A673 (cell line): ENCODE measurements around the gene TSC22D3. TPM values are rescaled to one million over a fixed set of nuclear protein-coding genes. Genes with fewer than 3 reads are reported as not detected.
"Not testable (repeated sequence)": the region's sequence is repeated elsewhere in the genome, so short reads cannot be mapped to it uniquely, and the experiment has no call there.

Source experiments
- BruUV-seq: library from RNA; stranded (reverse); fragments of 400-500 nt; replicated peaks from 2 replicates; lab custom pipeline; 2021; lab: Mats Ljungman, UMichigan
- CTCF ChIA-PET: fragments of 300-600 bp; sonication (Branson Sonifier 250); formaldehyde crosslinking; loops from one replicate; lab custom pipeline; 2022; ENCODE audit warnings: antibody characterized with exemption; lab: Charles Lee
- POLR2A ChIA-PET: fragments of 300-600 bp; sonication (Branson Sonifier 250); formaldehyde crosslinking; loops from one replicate; lab custom pipeline; 2022; ENCODE audit warnings: antibody characterized with exemption; ENCODE audit not compliant: low non-redundant PET; lab: Charles Lee
- DNase-seq: peaks from one replicate; pipeline ENCODE4 v3.0.0-alpha.2; 2015; ENCODE audit warnings: low spot score
- H3K27ac ChIP-seq: fragments of 200-600 bp; sonication (generic); 2 replicates; pipeline ENCODE4 v1.5.1; 2016; ENCODE audit warnings: mixed run types, low read depth, mild to moderate bottlenecking, mixed read lengths, antibody characterized with exemption, low read length; ENCODE audit not compliant: poor library complexity, severe bottlenecking
- H3K27me3 ChIP-seq: fragments of 200-600 bp; sonication (generic); replicated peaks from 2 replicates; pipeline ENCODE4 v1.6.1; 2017; ENCODE audit warnings: mixed run types, low read depth, mild to moderate bottlenecking, mixed read lengths, antibody characterized with exemption, low read length; ENCODE audit not compliant: insufficient read depth, poor library complexity
- H3K36me3 ChIP-seq: fragments of 200-600 bp; sonication (generic); 2 replicates; pipeline ENCODE4 v1.6.1; 2016; ENCODE audit warnings: mixed run types, mild to moderate bottlenecking, mixed read lengths, antibody characterized with exemption, low read length; ENCODE audit not compliant: insufficient read depth, poor library complexity, severe bottlenecking
- H3K4me1 ChIP-seq: fragments of 200-600 bp; sonication (generic); 2 replicates; pipeline ENCODE4 v1.6.1; 2017; ENCODE audit warnings: mixed run types, mild to moderate bottlenecking, mixed read lengths, antibody characterized with exemption, low read length; ENCODE audit not compliant: insufficient read depth, poor library complexity, severe bottlenecking
- H3K4me3 ChIP-seq: fragments of 200-600 bp; sonication (generic); 2 replicates; pipeline ENCODE4 v1.5.1; 2016; ENCODE audit warnings: low read depth, mixed run types, mild to moderate bottlenecking, mixed read lengths, low read length; ENCODE audit not compliant: poor library complexity, severe bottlenecking
- H3K9me3 ChIP-seq: fragments of 200-600 bp; sonication (generic); 2 replicates; pipeline ENCODE4 v1.6.1; 2016; ENCODE audit warnings: mixed run types, low read depth, mild to moderate bottlenecking, mixed read lengths, antibody characterized with exemption, low read length; ENCODE audit not compliant: poor library complexity, severe bottlenecking
- EZH2 ChIP-seq: fragments of 200-600 bp; sonication (generic); IDR thresholded peaks from 2 replicates; pipeline ENCODE4 v1.6.1; 2017; ENCODE audit warnings: borderline replicate concordance, low read depth, mild to moderate bottlenecking, mixed read lengths, antibody characterized with exemption, low read length; ENCODE audit not compliant: poor library complexity, severe bottlenecking
- intact Hi-C: fragments of 100-400 bp; cut with micrococcal nuclease; formaldehyde crosslinking; loops from one replicate; pipeline ENCODE4 v1.10.0; 2022; ENCODE audit not compliant: unreplicated experiment
- total RNA-seq: library from RNA; stranded (reverse); gene quantifications from 2 replicates; pipeline ENCODE4 v1.2.3, GENCODE V29; 2021
- TF ChIP-seq, protein P1 (sequence below): fragments of 300-800, 200-600 bp; sonication (generic); conservative IDR thresholded peaks from 2 replicates; pipeline ENCODE4 v1.5.1; 2017; ENCODE audit warnings: low read depth, mild to moderate bottlenecking, antibody characterized with exemption, low read length, moderate library complexity, mixed read lengths

TSC22D3 gene
- total RNA-seq, 1 experiment from 2014 or later, result 10.6 TPM

GRCh38 chrX:107818900-107819521 lies 43.4 kb upstream of the TSC22D3 start:
- Histone ChIP-seq H3K27me3 (peaks cover 4% of the 10 kb centered on the region), H3K9me3 (peaks cover 3% of the 10 kb centered on the region), H3K27ac (no peak overlapping the region), H3K4me3 (no peak overlapping the region), H3K4me1 (no peaks in the 10 kb centered on the region), H3K36me3 (no peaks in the 10 kb centered on the region)
- no peak for DNase-seq
- ChIA-PET POLR2A (no interaction called here), CTCF (no interaction called here)
- intact Hi-C loops, result no loop called here
- no peak for TF ChIP-seq EZH2
- TF ChIP-seq, protein P1, sequence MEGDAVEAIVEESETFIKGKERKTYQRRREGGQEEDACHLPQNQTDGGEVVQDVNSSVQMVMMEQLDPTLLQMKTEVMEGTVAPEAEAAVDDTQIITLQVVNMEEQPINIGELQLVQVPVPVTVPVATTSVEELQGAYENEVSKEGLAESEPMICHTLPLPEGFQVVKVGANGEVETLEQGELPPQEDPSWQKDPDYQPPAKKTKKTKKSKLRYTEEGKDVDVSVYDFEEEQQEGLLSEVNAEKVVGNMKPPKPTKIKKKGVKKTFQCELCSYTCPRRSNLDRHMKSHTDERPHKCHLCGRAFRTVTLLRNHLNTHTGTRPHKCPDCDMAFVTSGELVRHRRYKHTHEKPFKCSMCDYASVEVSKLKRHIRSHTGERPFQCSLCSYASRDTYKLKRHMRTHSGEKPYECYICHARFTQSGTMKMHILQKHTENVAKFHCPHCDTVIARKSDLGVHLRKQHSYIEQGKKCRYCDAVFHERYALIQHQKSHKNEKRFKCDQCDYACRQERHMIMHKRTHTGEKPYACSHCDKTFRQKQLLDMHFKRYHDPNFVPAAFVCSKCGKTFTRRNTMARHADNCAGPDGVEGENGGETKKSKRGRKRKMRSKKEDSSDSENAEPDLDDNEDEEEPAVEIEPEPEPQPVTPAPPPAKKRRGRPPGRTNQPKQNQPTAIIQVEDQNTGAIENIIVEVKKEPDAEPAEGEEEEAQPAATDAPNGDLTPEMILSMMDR, result no peak
- no TSS peak for BruUV-seq

- H3K27me3 ChIP-seq, H3K27ac ChIP-seq, H3K9me3 ChIP-seq, intact Hi-C loops, CTCF ChIA-PET, DNase-seq, POLR2A ChIA-PET, H3K4me3 ChIP-seq, H3K4me1 ChIP-seq, H3K36me3 ChIP-seq, BruUV-seq: not testable (repeated sequence)
These were observed 34.5 kb upstream of the TSC22D3 start for GRCh38 chrX:107810053-107810452.

GRCh38 chrX:107805179-107805578 lies 29.6 kb upstream of the TSC22D3 start:
- no peaks in the 10 kb centered on the region for H3K27me3 ChIP-seq
- intact Hi-C loops, result no loop called here
- no peak overlapping the region for H3K4me3 ChIP-seq
- H3K27ac ChIP-seq, result no peak overlapping the region
- DNase-seq, result no peak
- POLR2A ChIA-PET, result no interaction called here
- no peak for TF ChIP-seq EZH2
- TF ChIP-seq, protein P1, result no peak
- peaks cover 4% of the 10 kb centered on the region for H3K9me3 ChIP-seq
- no peaks in the 10 kb centered on the region for H3K36me3 ChIP-seq
- CTCF ChIA-PET, result no interaction called here
- BruUV-seq, result no TSS peak
- H3K4me1 ChIP-seq, result no peaks in the 10 kb centered on the region

- intact Hi-C loops, result no loop called here
- BruUV-seq, result no TSS peak
- no peaks in the 10 kb centered on the region for H3K27me3 ChIP-seq
- CTCF ChIA-PET, result no interaction called here
- no peak overlapping the region for H3K27ac ChIP-seq
- no peak for DNase-seq
- POLR2A ChIA-PET, result no interaction called here
- no peaks in the 10 kb centered on the region for H3K4me1 ChIP-seq
- TF ChIP-seq, protein P1, result no peak
- TF ChIP-seq EZH2, result no peak
- no peak overlapping the region for H3K4me3 ChIP-seq
- no peaks in the 10 kb centered on the region for H3K36me3 ChIP-seq
- peaks cover 4% of the 10 kb centered on the region for H3K9me3 ChIP-seq
These were observed 28.8 kb upstream of the TSC22D3 start for GRCh38 chrX:107804427-107804826.
